IMR-90 (cell line): ENCODE data around the gene TLR9. TPM values are rescaled to one million over a fixed set of nuclear protein-coding genes. Genes with fewer than 3 reads are reported as not detected.

Experiments
- ATAC-seq: fragments of 200-7000 bp; cut with Tn5 transposase; 2 replicates; pipeline ENCODE4 v1.9.1; 2020; ENCODE audit warnings: low read depth, mild to moderate bottlenecking, moderate library complexity
- BruUV-seq: library from RNA; stranded (reverse); fragments of 400-500 nt; replicated peaks from 2 replicates; lab custom pipeline; 2021; lab: Mats Ljungman, UMichigan
- CTCF ChIA-PET: fragments of 300-600 bp; formaldehyde crosslinking; extraction: SDS; loops from one replicate; lab custom pipeline; 2021; ENCODE audit warnings: antibody characterized with exemption; lab: Yijun Ruan, JAX
- POLR2A ChIA-PET: fragments of 300-600 bp; sonication (Branson Sonifier 250); formaldehyde crosslinking; loops from one replicate; lab custom pipeline; 2022; ENCODE audit warnings: antibody characterized with exemption; ENCODE audit not compliant: unreplicated experiment; lab: Charles Lee
- DNase-seq: peaks from one replicate; pipeline ENCODE4 v3.0.0; 2013
- H2AFZ ChIP-seq: replicated peaks from 2 replicates; pipeline ENCODE3; 2013; ENCODE audit warnings: low read length, mild to moderate bottlenecking; ENCODE audit not compliant: poor library complexity
- H2AK5ac ChIP-seq: 2 replicates; pipeline ENCODE4 v1.6.1; 2013; ENCODE audit warnings: low read depth, low read length, inconsistent platforms
- H2AK9ac ChIP-seq: replicated peaks from 2 replicates; pipeline ENCODE3; 2013; ENCODE audit warnings: mild to moderate bottlenecking, low read depth, low read length, moderate library complexity; ENCODE audit not compliant: poor library complexity
- H2BK120ac ChIP-seq: 2 replicates; pipeline ENCODE4 v1.6.1; 2013; ENCODE audit warnings: low read depth, low read length, inconsistent platforms
- H2BK15ac ChIP-seq: 3 replicates; pipeline ENCODE4 v1.6.1; 2013; ENCODE audit warnings: low read depth, low read length, inconsistent platforms
- H2BK20ac ChIP-seq: 2 replicates; pipeline ENCODE4 v1.6.1; 2013; ENCODE audit warnings: low read depth, mild to moderate bottlenecking, inconsistent platforms, low read length, moderate library complexity
- H2BK5ac ChIP-seq: 2 replicates; pipeline ENCODE4 v1.6.1; 2013; ENCODE audit warnings: mild to moderate bottlenecking, low read depth, low read length, inconsistent platforms; ENCODE audit not compliant: poor library complexity, severe bottlenecking
- H3K14ac ChIP-seq: replicated peaks from 2 replicates; pipeline ENCODE4 v1.6.1; 2013; ENCODE audit warnings: low read depth, low read length, inconsistent platforms
- H3K18ac ChIP-seq: 2 replicates; pipeline ENCODE4 v1.6.1; 2013; ENCODE audit warnings: low read depth, low read length, control low read depth
- H3K23ac ChIP-seq: 2 replicates; pipeline ENCODE4 v1.6.1; 2013; ENCODE audit warnings: low read depth, low read length, inconsistent platforms
- H3K27ac ChIP-seq: 2 replicates; pipeline ENCODE4 v1.5.1; 2013; ENCODE audit warnings: mild to moderate bottlenecking, control low read depth, low read length; ENCODE audit not compliant: insufficient read depth
- H3K27me3 ChIP-seq: 2 replicates; pipeline ENCODE4 v1.6.1; 2013; ENCODE audit warnings: low read length; ENCODE audit not compliant: control insufficient read depth, insufficient read depth
- H3K36me3 ChIP-seq: 2 replicates; pipeline ENCODE4 v1.6.1; 2013; ENCODE audit warnings: low read length, mixed read lengths; ENCODE audit not compliant: control insufficient read depth, insufficient read depth
- H3K4ac ChIP-seq: 2 replicates; pipeline ENCODE4 v1.6.1; 2013; ENCODE audit warnings: low read depth, low read length, inconsistent platforms
- H3K4me1 ChIP-seq: 2 replicates; pipeline ENCODE4 v1.6.1; 2013; ENCODE audit warnings: low read length, mixed read lengths; ENCODE audit not compliant: control insufficient read depth, insufficient read depth
- H3K4me2 ChIP-seq: 2 replicates; pipeline ENCODE4 v1.6.1; 2013; ENCODE audit warnings: low read depth, mild to moderate bottlenecking, control low read depth, low read length, moderate library complexity
- H3K4me3 ChIP-seq: 2 replicates; pipeline ENCODE4 v1.5.1; 2013; ENCODE audit warnings: low read depth, mild to moderate bottlenecking, control low read depth, low read length, moderate library complexity; ENCODE audit not compliant: insufficient read depth
- H3K56ac ChIP-seq: 2 replicates; pipeline ENCODE4 v1.6.1; 2013; ENCODE audit warnings: low read length, inconsistent platforms; ENCODE audit not compliant: insufficient read depth; ENCODE audit errors: extremely low read depth
- H3K79me1 ChIP-seq, 2 experiments: 2 replicates each; pipeline ENCODE4 v1.6.1; 2013; ENCODE audit warnings: low read length in 2 of 2, inconsistent platforms in 1 of 2, low read depth in 1 of 2
- H3K9ac ChIP-seq: 2 replicates; pipeline ENCODE4 v1.6.1; 2013; ENCODE audit warnings: low read depth, low read length, control low read depth
- H3K9me1 ChIP-seq: 2 replicates; pipeline ENCODE4 v1.6.1; 2013; ENCODE audit warnings: low read length, inconsistent platforms; ENCODE audit not compliant: insufficient read depth
- H3K9me3 ChIP-seq: 2 replicates; pipeline ENCODE4 v1.6.1; 2013; ENCODE audit warnings: low read length; ENCODE audit not compliant: control insufficient read depth, insufficient read depth
- H4K20me1 ChIP-seq: 2 replicates; pipeline ENCODE4 v1.6.1; 2013; ENCODE audit warnings: low read length, inconsistent platforms; ENCODE audit not compliant: insufficient read depth
- H4K5ac ChIP-seq: 2 replicates; pipeline ENCODE4 v1.6.1; 2013; ENCODE audit warnings: mild to moderate bottlenecking, low read depth, low read length, control low read depth
- H4K8ac ChIP-seq, 2 experiments: 2 replicates each; pipeline ENCODE4 v1.6.1; 2013; ENCODE audit warnings: low read depth in 2 of 2, low read length in 2 of 2, control low read depth in 1 of 2, inconsistent platforms in 1 of 2
- H4K91ac ChIP-seq: 2 replicates; pipeline ENCODE4 v1.6.1; 2013; ENCODE audit warnings: low read depth, low read length, inconsistent platforms; ENCODE audit not compliant: insufficient read depth
- BHLHE40 ChIP-seq: fragments of 150-350 bp; IDR thresholded peaks from 2 replicates; pipeline ENCODE4 v1.6.1; 2016; ENCODE audit warnings: mild to moderate bottlenecking, low read depth, low read length
- CEBPB ChIP-seq: IDR thresholded peaks from 2 replicates; pipeline ENCODE4 v1.6.1; 2012; ENCODE audit warnings: low read depth, low read length, improper control_type of control experiment
- CHD1 ChIP-seq: IDR thresholded peaks from 2 replicates; pipeline ENCODE4 v1.6.1; 2012; ENCODE audit warnings: low read depth, low read length, improper control_type of control experiment
- CTCF ChIP-seq: conservative IDR thresholded peaks from 2 replicates; pipeline ENCODE4 v1.5.1; 2012; ENCODE audit warnings: mild to moderate bottlenecking, low read depth, low read length, improper control_type of control experiment
- FOS ChIP-seq: fragments of 150-350 bp; IDR thresholded peaks from 2 replicates; pipeline ENCODE4 v1.6.1; 2016; ENCODE audit warnings: low read depth, low read length
- MAZ ChIP-seq: IDR thresholded peaks from 2 replicates; pipeline ENCODE4 v1.6.1; 2012; ENCODE audit warnings: low read depth, mild to moderate bottlenecking, low read length, improper control_type of control experiment, moderate library complexity, borderline replicate concordance
- MXI1 ChIP-seq: IDR thresholded peaks from 2 replicates; pipeline ENCODE4 v1.6.1; 2012; ENCODE audit warnings: low read depth, mild to moderate bottlenecking, low read length, moderate library complexity, borderline replicate concordance
- NFE2L2 ChIP-seq: fragments of 150-350 bp; IDR thresholded peaks from 2 replicates; pipeline ENCODE4 v1.6.1; 2016; ENCODE audit warnings: low read depth, mild to moderate bottlenecking, low read length
- POLR2A ChIP-seq: IDR thresholded peaks from 2 replicates; pipeline ENCODE4 v1.6.1; 2012; ENCODE audit warnings: mild to moderate bottlenecking, low read depth, low read length
- USF2 ChIP-seq: fragments of 150-350 bp; IDR thresholded peaks from 2 replicates; pipeline ENCODE4 v1.6.1; 2017; ENCODE audit warnings: mild to moderate bottlenecking, antibody characterized with exemption, low read length, low read depth
- WGBS, 2 experiments: methylation state at CpG; one replicate each; pipeline versions ENCODE4 v1.1.5 to v1.1.7; 2013; ENCODE audit warnings: missing lambda C conversion rate in 2 of 2; ENCODE audit not compliant: insufficient read length in 1 of 2; ENCODE audit errors: extremely low coverage in 2 of 2; 5-methylcytosine and 5-hydroxymethylcytosine counted together
- dilution Hi-C: fragments of 300-500 bp; cut with HindIII; formaldehyde crosslinking; loops from one replicate; pipeline ENCODE4 v1.14.3; 2018; ENCODE audit warnings: low sequenced_read_pairs; ENCODE audit not compliant: unreplicated experiment
- in situ Hi-C: fragments of 300-500 bp; cut with MboI; formaldehyde crosslinking; loops from 3 replicates; pipeline ENCODE4 v1.14.3; 2019; ENCODE audit warnings: low sequenced_read_pairs, inconsistent platforms, mixed read lengths
- intact Hi-C: fragments of 100-400 bp; cut with micrococcal nuclease; formaldehyde crosslinking; loops from 2 replicates; pipeline ENCODE4 v1.10.0; 2022
- polyA plus RNA-seq, 3 experiments: library from polyadenylated mRNA; depleted of rRNA; stranded (reverse); fragments of >200 nt; gene quantifications; 2 replicates each; pipeline ENCODE4 v1.2.3, GENCODE V29; 2012; ENCODE audit warnings: low replicate concordance in 1 of 3
- total RNA-seq: library from RNA; depleted of rRNA; stranded (reverse); fragments of >200 nt; gene quantifications from 2 replicates; pipeline ENCODE4 v1.2.3, GENCODE V29; 2012
- TF ChIP-seq, protein P1 (sequence below): fragments of 150-350 bp; IDR thresholded peaks from 2 replicates; pipeline ENCODE4 v1.6.1; 2016; ENCODE audit warnings: low read depth, mild to moderate bottlenecking, low read length, moderate library complexity, borderline replicate concordance

Gene TLR9
- total and polyA plus RNA-seq, 2 of the 4 experiments (the other 2 are of a cell fraction), result not detected

DNA sequence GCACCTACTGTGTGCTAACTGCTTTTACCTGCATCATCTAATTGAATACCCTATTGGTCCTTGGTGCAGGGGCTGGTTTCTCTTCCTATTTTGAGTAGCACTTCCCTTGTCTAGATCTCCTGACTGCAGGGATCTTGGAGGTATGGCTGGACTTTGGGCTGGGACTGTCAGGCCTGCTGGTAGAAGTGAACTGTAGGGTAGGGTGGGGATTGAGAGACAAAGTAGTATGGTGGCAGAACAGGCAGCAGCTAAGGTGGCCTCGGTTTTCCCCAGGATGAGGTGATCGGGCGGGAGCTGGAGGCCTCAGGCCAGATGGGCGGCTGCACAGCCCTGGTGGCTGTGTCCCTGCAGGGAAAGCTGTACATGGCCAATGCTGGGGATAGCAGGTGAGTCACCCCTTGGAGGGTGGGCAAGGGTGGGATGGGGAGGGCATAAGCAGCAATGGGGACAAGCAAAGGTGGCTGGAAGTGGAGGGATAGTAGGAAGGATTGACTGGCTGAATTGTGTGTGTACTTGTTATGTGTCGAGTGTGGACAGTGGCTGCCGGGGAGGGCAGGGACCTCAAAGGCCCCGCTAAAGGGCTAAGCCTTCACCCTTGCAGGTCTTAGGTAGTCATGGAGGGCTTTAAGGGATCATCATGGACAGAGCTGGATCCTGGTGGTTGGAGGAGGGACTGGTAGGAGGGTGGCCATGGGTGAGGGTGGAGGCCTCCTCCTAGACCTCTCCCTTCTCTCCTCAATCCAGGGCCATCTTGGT is 22.1 kb upstream of the TLR9 start:
- peaks cover 30% of the 10 kb centered on the region for H3K36me3 ChIP-seq
- H4K5ac ChIP-seq, result no peak overlapping the region
- TF ChIP-seq CTCF (no peak), MAZ (no peak), POLR2A (no peak), NFE2L2 (no peak), CHD1 (no peak), BHLHE40 (no peak), CEBPB (no peak), MXI1 (no peak), USF2 (no peak), FOS (no peak)
- TF ChIP-seq, protein P1, sequence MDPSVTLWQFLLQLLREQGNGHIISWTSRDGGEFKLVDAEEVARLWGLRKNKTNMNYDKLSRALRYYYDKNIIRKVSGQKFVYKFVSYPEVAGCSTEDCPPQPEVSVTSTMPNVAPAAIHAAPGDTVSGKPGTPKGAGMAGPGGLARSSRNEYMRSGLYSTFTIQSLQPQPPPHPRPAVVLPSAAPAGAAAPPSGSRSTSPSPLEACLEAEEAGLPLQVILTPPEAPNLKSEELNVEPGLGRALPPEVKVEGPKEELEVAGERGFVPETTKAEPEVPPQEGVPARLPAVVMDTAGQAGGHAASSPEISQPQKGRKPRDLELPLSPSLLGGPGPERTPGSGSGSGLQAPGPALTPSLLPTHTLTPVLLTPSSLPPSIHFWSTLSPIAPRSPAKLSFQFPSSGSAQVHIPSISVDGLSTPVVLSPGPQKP, result no peak
- H3K18ac ChIP-seq, result no peak overlapping the region
- in situ Hi-C loops (no loop called here), intact Hi-C loops (no loop called here), dilution Hi-C loops (no loop called here)
- no peak overlapping the region for H3K4me2 ChIP-seq
- H3K4me3 ChIP-seq, result no peak overlapping the region
- 0 out of 2 replicates have a peak, but pooled peaks cover 1% of the 10 kb centered on the region for H3K9me3 ChIP-seq
- no peak overlapping the region for H4K91ac ChIP-seq
- ChIA-PET CTCF (no interaction called here), POLR2A (no interaction called here)
- no peak overlapping the region for H3K4ac ChIP-seq
- H4K8ac ChIP-seq, result no peak overlapping the region
- WGBS, 2 experiments, result 94% methylated on average over 6 of the region's 7 CpGs; no CpG with 5 or more reads in 1 of the 2 experiments
- H2BK15ac ChIP-seq, result no peak overlapping the region
- BruUV-seq, result no TSS peak
- H2BK120ac ChIP-seq, result no peak overlapping the region
- H3K27ac ChIP-seq, result no peak overlapping the region
- H3K14ac ChIP-seq, result no peak overlapping the region
- peaks cover 9 to 63% of the 10 kb centered on the region in 2 experiments for H3K79me1 ChIP-seq
- peaks cover 16% of the 10 kb centered on the region; the same call in 1 of the 2 replicates for H4K20me1 ChIP-seq
- H2BK20ac ChIP-seq, result no peak overlapping the region
- ATAC-seq (no peak), DNase-seq (no peak)
- H3K23ac ChIP-seq, result no peak overlapping the region
- H2AK9ac ChIP-seq, result no peak overlapping the region
- H3K9me1 ChIP-seq, result peaks cover 34% of the 10 kb centered on the region
- H2BK5ac ChIP-seq, result no peak overlapping the region
- H2AFZ ChIP-seq, result no peak overlapping the region
- H3K4me1 ChIP-seq, result peaks cover 20% of the 10 kb centered on the region
- no peak overlapping the region for H3K56ac ChIP-seq
- H2AK5ac ChIP-seq, result no peak overlapping the region
- no peak overlapping the region for H3K9ac ChIP-seq
- H3K27me3 ChIP-seq, result no peaks in the 10 kb centered on the region
